Hypothalamus (tissue), 51 donors: ENCODE data around the gene TSPAN14.

ENCODE experiments used
- DNase-seq, 51 donors: peaks; one replicate each; lab custom pipeline; 2025; lab: John Stamatoyannopoulos, UW

Gene TSPAN14

GRCh38 chr10:80569131-80569895, 115.2 kb downstream of the TSPAN14 start:
- no peak for DNase-seq

- DNase-seq: no peak
Observed at GRCh38 chr10:80571352-80571751, 117.2 kb downstream of the TSPAN14 start.

GRCh38 chr10:80579181-80579763, 125.2 kb downstream of the TSPAN14 start:
- no peak for DNase-seq

- no peak for DNase-seq
Observed at GRCh38 chr10:80579849-80580637, 125.9 kb downstream of the TSPAN14 start.

GRCh38 chr10:80580638-80581468, 126.7 kb downstream of the TSPAN14 start:
- no peak for DNase-seq

GRCh38 chr10:80581469-80581835, 127.3 kb downstream of the TSPAN14 start:
- DNase-seq: no peak

- no peak for DNase-seq
Observed at GRCh38 chr10:80582286-80582960, 128.3 kb downstream of the TSPAN14 start.
